GM12865 (cell line): ENCODE measurements around the gene VAMP4.
"Not testable (repeated sequence)": the region's sequence is repeated elsewhere in the genome, so short reads cannot be mapped to it uniquely, and the experiment has no call there.

ENCODE experiments used
- DNase-seq: peaks from one replicate; pipeline ENCODE4 v3.0.0; 2010; ENCODE audit warnings: low read depth
- H3K4me3 ChIP-seq: 2 replicates; pipeline ENCODE4 v1.5.1; 2011; ENCODE audit warnings: mild to moderate bottlenecking, low read depth, low read length, control low read depth
- CTCF ChIP-seq: IDR thresholded peaks from 2 replicates; pipeline ENCODE4 v1.5.1; 2011; ENCODE audit warnings: low read length, control low read depth, low read depth, inconsistent platforms; ENCODE audit not compliant: insufficient read depth; ENCODE audit errors: missing control alignments

VAMP4 gene

DNA sequence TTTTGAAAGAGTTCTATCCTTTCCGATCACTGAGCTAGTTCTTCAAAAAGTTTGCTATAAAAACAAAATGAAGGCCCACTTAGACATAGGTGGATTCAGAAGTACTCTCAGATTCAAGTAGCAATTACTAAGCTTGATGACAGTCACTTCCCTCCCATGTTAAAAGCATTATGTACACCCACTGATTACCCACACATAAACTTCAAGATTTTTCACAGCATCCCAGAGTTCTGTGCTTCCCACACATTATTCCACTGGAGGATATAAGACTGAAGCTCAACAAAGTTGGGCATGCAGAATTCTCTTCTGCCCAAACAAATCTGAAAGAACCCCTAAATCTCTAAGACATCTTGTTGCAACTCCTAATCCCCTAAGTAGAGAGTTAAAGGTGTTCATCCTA, 29.5 kb downstream of the VAMP4 start:
- no peak overlapping the region for H3K4me3 ChIP-seq
- DNase-seq: no peak
- TF ChIP-seq CTCF: no peak

DNA sequence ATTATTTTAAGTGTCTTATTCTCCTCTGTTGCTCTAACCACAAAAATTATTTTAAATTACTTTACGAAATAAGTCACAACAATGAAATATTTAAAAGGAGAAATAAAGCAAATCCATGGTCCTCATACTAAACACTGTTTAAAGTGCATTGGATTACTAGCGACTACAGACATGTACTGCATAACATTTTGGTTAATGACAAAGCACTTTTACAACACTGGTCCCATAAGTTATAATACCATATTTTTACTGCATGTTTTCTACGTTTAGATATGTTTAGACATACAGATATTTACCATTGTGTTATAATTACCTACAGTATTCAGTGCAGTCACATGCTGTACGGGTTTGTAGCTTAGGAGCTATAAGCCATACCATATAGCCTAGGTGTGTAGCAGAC, 30.2 kb downstream of the VAMP4 start:
- no peak for TF ChIP-seq CTCF
- no peak overlapping the region for H3K4me3 ChIP-seq
- no peak for DNase-seq

- no peak for TF ChIP-seq CTCF
- DNase-seq: no peak
Observed at GRCh38 chr1:171707583-171707982, 34.3 kb downstream of the VAMP4 start.

DNA sequence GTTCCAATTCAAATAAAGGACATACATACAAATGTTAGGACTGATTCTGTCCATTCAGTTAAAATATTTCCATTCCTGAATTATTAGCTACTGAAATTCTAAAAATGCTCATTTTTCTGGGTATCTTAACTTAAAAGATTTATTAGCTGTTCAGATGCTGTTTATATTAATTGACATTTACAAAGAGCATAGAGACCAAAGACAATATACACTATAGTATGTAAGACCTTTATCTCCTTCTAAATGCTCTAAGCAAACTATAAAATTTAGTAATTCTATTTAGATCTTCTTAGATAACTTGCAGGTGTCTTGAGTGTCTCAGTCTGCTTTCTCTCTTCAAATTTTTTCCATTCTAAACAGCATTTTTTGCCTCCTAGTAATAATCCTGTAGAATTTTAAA, 39.3 kb downstream of the VAMP4 start:
- no peak for TF ChIP-seq CTCF
- no peak overlapping the region for H3K4me3 ChIP-seq
- no peak for DNase-seq

More at GRCh38 chr1:171707583-171707982, 34.3 kb downstream of the VAMP4 start:
- no peak overlapping the region for H3K4me3 ChIP-seq

- no peak for DNase-seq
- TF ChIP-seq CTCF: no peak
Observed at GRCh38 chr1:171699531-171699930, 42.3 kb downstream of the VAMP4 start.

GRCh38 chr1:171695772-171696171, 46.1 kb downstream of the VAMP4 start:
- H3K4me3 ChIP-seq, DNase-seq: not testable (repeated sequence)

More at GRCh38 chr1:171699531-171699930, 42.3 kb downstream of the VAMP4 start:
- H3K4me3 ChIP-seq: no peak overlapping the region

DNA sequence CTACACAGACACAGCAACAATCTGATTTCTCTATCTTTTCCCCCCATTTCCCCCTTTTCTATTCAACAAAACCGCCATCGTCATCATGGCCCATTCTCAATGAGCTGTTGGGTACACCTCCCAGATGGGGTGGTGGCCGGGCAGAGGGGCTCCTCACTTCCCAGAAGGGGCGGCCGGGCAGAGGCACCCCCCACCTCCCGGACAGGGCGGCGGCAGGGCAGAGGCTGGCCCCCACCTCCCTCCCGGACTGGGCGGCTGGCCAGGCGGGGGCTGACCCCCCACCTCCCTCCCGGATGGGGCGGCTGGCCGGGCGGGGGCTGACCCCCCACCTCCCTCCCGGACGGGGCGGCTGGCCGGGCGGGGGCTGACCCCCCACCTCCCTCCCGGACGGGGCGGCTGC, 48.3 kb downstream of the VAMP4 start:
- not testable (repeated sequence) for H3K4me3 ChIP-seq, DNase-seq

- H3K4me3 ChIP-seq: no peak overlapping the region
- TF ChIP-seq CTCF: no peak
- no peak for DNase-seq
Observed at GRCh38 chr1:171683870-171684269, 58.0 kb downstream of the VAMP4 start.
